ACHN (cell line): Measurements from ENCODE around the gene TNPO2.

Experiments used
- DNase-seq: peaks from one replicate; pipeline ENCODE4 v3.0.0-alpha.2; 2015
- in situ Hi-C: cut with HindIII; loops from 2 replicates; pipeline ENCODE4 v1.10.0; 2017; ENCODE audit warnings: low sequenced_read_pairs, low pct_ligation_motif_present, low pct_unique_long_range_greater_than_20kb

TNPO2 gene

GRCh38 chr19:12666265-12667048 is 57.3 kb downstream of the TNPO2 start, which contains the start of the genes MAN2B1 and WDR83:
MAN2B1 (minus strand) TSS chr19:12666742; CDS start chr19:12666701, 41 bp downstream.
WDR83 (plus strand) TSS chr19:12666807; CDS start chr19:12669791, 2,984 bp downstream.
- in situ Hi-C loops = no loop called here
- DNase-seq = peak; percentile 73

GRCh38 chr19:12665671-12666264 is 58.0 kb downstream of the TNPO2 start:
- in situ Hi-C loops = no loop called here
- no peak for DNase-seq

- no peak for DNase-seq
- in situ Hi-C loops = no loop called here
Observed at GRCh38 chr19:12665281-12665573, 58.5 kb downstream of the TNPO2 start.

GRCh38 chr19:12664406-12665280 is 59.1 kb downstream of the TNPO2 start:
- in situ Hi-C loops = no loop called here
- DNase-seq = no peak

- no peak for DNase-seq
- in situ Hi-C loops = no loop called here
Observed at GRCh38 chr19:12660980-12661379, 62.8 kb downstream of the TNPO2 start.

GRCh38 chr19:12657966-12658365 is 65.8 kb downstream of the TNPO2 start:
- no peak for DNase-seq
- in situ Hi-C loops = no loop called here

- DNase-seq = no peak
- in situ Hi-C loops = no loop called here
Observed at GRCh38 chr19:12656899-12657571, 66.7 kb downstream of the TNPO2 start.

- DNase-seq = no peak
- in situ Hi-C loops = no loop called here
Observed at GRCh38 chr19:12655546-12655945, 68.2 kb downstream of the TNPO2 start.

GRCh38 chr19:12652219-12652618 is 71.5 kb downstream of the TNPO2 start:
- in situ Hi-C loops = no loop called here
- DNase-seq = no peak

- no peak for DNase-seq
- in situ Hi-C loops = no loop called here
Observed at GRCh38 chr19:12649941-12650340, 73.8 kb downstream of the TNPO2 start.
